Keratinocyte (primary cell): ENCODE data around the gene RNF152.

Experiments used
- CTCF ChIP-seq, 3 experiments: IDR thresholded peaks in 1 of 3; conservative IDR thresholded peaks in 1 of 3; optimal IDR thresholded peaks in 1 of 3; 2 replicates in 2 of 3; 3 replicates in 1 of 3; pipeline versions ENCODE3 to v1.5.1; 2011; ENCODE audit warnings: low read length in 3 of 3, mild to moderate bottlenecking in 3 of 3, moderate library complexity in 2 of 3, control low read depth in 1 of 3, inconsistent platforms in 1 of 3; ENCODE audit not compliant: insufficient read depth in 2 of 3; ENCODE audit errors: extremely low read depth in 1 of 3
- EZH2 ChIP-seq: IDR thresholded peaks from one replicate; pipeline ENCODE4 v1.6.1; 2012; ENCODE audit warnings: inconsistent platforms, mild to moderate bottlenecking, low read length, moderate library complexity

- TF ChIP-seq CTCF (optimal IDR thresholded peaks at IDR 0.05 in 1 of 3, IDR thresholded peaks at IDR 0.05 in 1 of 3, conservative IDR thresholded peaks at IDR 0.05 in 1 of 3; ENCODE audit: extremely low read depth in 1 of 3, insufficient read depth in 2 of 3, low read length in 3 of 3) (no peak), EZH2 (no peak)
Observed at GRCh38 chr18:61908661-61909060, 15.9 kb upstream of the RNF152 start.
